Measurements from ENCODE around the gene CACNG5. TPM values are rescaled to one million over a fixed set of nuclear protein-coding genes. Genes with fewer than 3 reads are reported as not detected.

The CACNG5 gene
- polyA plus RNA-seq, 1 experiment: not detected

DNA sequence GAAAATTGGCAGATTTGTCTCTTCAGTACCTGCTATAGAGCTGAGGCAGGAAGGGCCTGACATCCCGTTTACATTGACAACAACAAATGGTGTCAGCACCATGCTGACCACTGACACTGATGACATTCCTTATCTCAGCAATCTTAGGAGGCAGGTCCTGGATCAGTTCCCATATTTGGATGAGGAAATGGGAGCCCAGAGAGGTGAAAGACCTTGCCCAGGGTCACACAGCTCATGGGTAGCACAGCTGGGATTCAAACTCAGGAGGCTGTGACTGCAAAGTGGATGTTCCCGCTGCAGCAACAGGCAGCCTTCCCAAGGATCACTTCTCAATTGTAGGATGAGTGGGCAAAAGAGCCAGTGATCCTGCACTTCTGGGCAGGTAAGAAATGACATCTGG lies 99.1 kb downstream of the CACNG5 start:
- no peak for DNase-seq (ENCODE audit: low read depth)
- CTCF ChIA-PET: no interaction called here
- no peaks in the 10 kb centered on the region for H3K36me3 ChIP-seq (ENCODE audit: control insufficient read depth, insufficient read depth, low read length)
- TF ChIP-seq, protein P1, sequence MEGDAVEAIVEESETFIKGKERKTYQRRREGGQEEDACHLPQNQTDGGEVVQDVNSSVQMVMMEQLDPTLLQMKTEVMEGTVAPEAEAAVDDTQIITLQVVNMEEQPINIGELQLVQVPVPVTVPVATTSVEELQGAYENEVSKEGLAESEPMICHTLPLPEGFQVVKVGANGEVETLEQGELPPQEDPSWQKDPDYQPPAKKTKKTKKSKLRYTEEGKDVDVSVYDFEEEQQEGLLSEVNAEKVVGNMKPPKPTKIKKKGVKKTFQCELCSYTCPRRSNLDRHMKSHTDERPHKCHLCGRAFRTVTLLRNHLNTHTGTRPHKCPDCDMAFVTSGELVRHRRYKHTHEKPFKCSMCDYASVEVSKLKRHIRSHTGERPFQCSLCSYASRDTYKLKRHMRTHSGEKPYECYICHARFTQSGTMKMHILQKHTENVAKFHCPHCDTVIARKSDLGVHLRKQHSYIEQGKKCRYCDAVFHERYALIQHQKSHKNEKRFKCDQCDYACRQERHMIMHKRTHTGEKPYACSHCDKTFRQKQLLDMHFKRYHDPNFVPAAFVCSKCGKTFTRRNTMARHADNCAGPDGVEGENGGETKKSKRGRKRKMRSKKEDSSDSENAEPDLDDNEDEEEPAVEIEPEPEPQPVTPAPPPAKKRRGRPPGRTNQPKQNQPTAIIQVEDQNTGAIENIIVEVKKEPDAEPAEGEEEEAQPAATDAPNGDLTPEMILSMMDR (IDR thresholded peaks at IDR 0.05; ENCODE audit: insufficient read depth, low read depth, low read length): no peak
- H3K27me3 ChIP-seq (ENCODE audit: control insufficient read depth, insufficient read depth, low read length): peaks cover 6% of the 10 kb centered on the region
- POLR2A ChIA-PET: no interaction called here
- no peak overlapping the region for H3K4me3 ChIP-seq (ENCODE audit: low read depth, low read length)

Small RNAs within 50 kb of the gene (small RNA-seq; reads per million reads assigned to genes)
- gene MIR634 (ENCODE audit: insufficient read length, low read depth, low replicate concordance) (not detected), gene RNA5SP446 (ENCODE audit: insufficient read length, low read depth, low replicate concordance) (not detected)

Other genes starting within 250 kb of the CACNG5 start
- 0.02 and 0.06 TPM in 2 replicates for gene CACNG4, start 129.6 kb downstream of the CACNG5 start, polyA plus RNA-seq (2011; rRNA removed)
- not detected in 2 replicates for gene CACNG1, start 209.4 kb downstream of the CACNG5 start, polyA plus RNA-seq (2011; rRNA removed)

Data from BJ (cell line).